HG03439 (cell line): ENCODE measurements around the gene FOXR1.
"Not testable (repeated sequence)": the region's sequence is repeated elsewhere in the genome, so short reads cannot be mapped to it uniquely, and the experiment has no call there.

Source experiments
- ATAC-seq: cut with Tn5 transposase; IDR thresholded peaks from one replicate; pipeline ENCODE4 v1.9.1; 2021; ENCODE audit warnings: mild to moderate bottlenecking, moderate library complexity; ENCODE audit not compliant: unreplicated experiment

FOXR1 gene

DNA sequence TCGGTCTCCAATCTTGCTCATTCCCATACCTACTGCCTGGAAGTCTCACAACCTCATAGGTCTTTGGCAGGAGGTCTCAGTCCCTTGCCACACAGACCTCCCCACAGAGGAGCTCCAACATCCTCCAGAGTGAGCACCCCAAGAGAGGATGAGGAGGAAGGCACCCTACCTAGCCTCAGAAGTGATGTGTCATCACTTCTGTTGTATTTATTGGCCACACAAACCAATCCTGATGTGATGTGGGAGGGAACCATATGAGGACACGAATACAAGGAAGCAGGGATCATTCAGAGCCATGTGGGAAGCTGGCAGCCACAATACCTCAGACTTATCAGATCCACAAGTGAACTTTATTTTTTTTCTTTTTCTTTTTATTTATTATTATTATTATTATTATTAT lies 24.5 kb upstream of the FOXR1 start:
- ATAC-seq, result no peak

DNA sequence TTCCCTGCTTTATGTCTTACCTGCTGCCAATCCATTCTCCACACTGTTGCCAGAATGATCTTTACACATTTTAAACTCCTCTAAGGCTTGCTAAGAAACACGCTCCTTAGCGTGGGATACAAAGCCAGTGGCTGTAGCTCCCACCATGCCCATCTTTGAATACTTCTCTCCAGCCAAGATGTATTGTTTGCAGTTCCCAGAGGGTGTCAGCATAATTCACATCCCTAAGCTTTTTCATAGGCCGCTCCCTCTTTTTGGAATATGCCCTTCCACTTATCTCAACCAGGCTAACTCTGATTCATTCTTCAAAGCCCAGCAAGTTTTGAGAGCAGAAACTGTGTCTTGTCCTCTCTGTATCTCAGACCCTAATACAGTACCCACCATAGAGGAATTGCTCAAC lies 23.6 kb upstream of the FOXR1 start:
- ATAC-seq, result no peak

DNA sequence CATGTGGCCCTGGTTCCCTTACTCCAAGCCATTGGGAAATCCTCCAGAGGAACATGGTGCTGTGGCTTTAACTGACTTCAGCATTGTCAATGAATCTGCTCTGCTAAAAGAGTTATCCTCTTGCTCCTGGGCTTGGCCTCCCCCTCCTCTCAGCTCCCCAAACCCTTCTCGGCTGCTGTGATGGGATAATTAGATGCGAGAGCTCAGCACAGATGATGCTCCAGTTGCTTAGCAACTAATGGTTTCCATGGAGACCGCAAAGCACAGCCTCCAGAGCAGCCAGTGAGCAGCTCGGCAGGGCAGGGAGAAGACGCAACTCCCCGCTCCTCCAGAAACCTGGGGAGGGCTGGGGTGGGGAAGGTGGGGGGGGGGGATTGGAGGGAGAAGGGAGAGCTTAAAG lies 18.3 kb upstream of the FOXR1 start:
- ATAC-seq, result no peak

DNA sequence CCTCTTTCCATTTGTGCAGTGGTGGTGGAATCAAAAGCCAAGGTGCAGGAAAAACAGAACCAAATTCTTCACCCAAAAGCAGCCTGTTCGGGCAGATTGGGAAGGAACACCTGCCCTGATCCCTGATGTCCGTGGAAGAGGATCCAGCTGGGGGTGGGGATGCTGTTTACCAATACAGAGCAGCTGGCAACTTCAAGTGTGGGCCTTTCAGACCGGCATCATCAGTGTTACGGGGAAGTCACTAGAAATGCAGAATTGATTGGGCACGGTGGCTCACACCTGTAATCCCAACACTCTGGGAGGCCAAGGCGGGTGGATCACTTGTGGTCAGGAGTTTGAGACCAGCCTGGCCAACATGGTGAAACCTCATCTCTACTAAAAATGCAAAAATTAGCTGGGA lies 17.6 kb upstream of the FOXR1 start:
- not testable (repeated sequence) for ATAC-seq

DNA sequence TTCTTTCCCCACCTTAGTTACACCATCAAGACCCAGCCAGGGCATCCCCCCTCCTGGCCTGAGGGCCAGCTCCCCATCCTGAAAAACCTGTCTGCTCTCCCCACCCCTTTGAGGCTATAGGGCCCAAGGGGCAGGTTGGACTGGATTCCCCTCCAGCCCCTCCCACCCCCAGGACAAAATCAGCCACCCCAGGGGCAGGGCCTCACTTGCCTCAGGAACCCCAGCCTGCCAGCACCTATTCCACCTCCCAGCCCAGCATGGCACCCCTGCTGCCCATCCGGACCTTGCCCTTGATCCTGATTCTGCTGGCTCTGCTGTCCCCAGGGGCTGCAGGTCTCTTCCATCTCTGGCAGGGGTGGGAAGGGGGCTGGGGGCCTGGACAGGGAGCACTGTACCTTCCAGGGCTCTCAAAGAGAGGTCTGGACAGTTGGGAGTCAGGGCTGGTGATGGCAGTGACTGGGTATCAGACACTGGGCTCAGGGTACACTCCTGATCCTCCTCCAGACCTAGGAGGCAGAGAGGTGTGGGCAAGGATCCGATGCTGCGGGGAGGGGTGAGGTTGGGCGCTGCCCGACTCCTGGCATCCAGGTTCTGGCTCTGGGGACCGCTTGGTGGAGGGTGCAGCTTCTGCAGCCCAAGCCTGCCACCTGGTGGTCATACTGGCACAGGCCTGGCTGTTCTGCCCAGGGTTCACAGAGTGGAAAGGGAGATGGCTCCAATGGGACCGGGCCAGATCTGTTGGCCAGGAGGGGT lies 15.3 kb upstream of the FOXR1 start, which contains the start of gene UPK2:
Gene UPK2 (plus strand): TSS at position 205 of the 753 bp plus-strand sequence. CDS start 53 bp downstream, at position 258.
- ATAC-seq, result peak; percentile 64

DNA sequence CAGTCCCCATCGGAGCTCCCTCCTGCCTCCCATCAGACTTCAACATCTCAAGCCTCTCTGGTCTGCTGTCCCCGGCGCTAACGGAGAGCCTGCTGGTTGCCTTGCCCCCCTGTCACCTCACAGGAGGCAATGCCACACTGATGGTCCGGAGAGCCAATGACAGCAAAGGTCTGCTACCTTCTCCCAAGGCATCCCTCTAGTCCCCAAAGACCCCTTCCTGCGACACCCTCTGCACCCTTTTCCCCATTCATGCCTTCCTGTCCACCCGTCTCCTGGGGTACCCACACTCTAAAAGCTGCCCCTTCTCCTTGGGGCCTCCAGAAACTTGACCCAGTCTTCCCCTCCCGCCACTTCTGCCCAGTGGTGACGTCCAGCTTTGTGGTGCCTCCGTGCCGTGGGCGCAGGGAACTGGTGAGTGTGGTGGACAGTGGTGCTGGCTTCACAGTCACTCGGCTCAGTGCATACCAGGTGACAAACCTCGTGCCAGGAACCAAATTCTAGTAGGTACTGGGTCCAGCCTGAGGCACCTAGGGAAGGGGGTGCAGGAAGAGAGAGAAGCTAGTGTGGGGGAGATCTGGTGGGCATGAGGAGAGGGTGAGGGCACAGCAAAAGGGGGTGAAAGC lies 14.6 kb upstream of the FOXR1 start:
- ATAC-seq, result no peak

DNA sequence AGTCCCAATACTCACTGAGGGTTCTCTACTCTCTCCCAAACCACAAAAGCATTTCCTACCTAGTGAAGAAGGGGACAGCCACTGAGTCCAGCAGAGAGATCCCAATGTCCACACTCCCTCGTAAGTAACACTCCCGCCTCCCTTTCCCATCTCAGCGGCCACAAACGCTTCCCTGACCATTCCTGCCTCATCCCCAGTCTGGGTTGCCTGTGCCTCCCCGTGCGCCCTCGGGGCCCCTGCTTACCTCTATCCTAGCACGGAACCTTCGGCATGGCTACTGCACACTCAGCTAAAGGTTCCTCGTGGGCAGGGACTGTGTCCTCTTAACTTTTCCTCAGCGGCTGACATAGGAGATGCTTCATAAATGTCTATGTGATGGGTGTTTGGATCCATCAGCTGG lies 14.0 kb upstream of the FOXR1 start:
- no peak for ATAC-seq

DNA sequence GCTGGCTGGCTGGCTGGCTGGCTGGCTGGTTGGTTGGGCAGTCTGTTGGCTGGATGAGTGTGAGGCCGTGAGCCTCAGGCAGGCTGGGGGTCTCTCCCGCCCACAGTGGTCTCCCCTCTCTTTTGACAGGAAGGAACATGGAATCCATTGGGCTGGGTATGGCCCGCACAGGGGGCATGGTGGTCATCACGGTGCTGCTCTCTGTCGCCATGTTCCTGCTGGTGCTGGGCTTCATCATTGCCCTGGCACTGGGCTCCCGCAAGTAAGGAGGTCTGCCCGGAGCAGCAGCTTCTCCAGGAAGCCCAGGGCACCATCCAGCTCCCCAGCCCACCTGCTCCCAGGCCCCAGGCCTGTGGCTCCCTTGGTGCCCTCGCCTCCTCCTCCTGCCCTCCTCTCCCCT lies 13.6 kb upstream of the FOXR1 start:
- no peak for ATAC-seq

DNA sequence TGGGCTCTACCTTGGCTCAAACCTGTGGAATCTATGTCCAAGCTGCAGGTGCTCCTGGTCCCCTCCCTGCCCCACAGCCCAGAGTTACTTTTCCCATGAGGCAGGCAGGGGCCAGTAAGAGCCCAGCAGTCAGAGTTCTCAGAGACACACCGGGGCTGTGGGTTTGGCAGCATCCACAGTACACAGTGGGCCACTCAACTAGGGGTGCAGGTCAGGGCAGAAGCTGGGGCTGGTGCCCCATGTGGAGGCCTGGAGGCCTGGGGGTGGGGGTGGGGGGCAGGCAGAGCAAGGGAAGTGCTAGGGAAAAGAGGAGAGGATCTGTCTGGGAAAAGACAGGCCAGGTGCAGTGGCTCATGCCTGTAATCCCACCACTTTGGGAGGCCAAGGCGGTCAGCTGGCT lies 13.0 kb upstream of the FOXR1 start:
- no peak for ATAC-seq

DNA sequence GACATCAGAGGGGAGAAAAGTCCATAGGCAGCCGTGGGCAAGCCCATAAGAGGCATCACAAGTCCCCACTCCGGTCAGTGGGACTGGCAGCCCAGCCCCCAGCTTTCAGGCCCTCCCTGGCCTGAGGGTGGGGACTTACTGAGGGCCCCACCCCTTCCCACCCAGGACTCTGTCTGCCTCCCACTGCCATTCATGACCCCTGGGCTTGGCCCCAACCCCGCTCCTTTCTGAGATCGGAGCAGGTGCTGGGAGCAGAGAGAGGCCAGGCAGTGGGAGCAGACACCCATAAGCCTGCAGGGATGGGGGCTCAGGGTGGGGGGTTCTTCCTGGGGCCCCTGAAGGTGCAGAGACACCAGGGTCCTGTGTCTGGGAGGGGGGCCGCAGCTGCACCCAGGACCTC lies 10.4 kb upstream of the FOXR1 start:
- ATAC-seq, result no peak

DNA sequence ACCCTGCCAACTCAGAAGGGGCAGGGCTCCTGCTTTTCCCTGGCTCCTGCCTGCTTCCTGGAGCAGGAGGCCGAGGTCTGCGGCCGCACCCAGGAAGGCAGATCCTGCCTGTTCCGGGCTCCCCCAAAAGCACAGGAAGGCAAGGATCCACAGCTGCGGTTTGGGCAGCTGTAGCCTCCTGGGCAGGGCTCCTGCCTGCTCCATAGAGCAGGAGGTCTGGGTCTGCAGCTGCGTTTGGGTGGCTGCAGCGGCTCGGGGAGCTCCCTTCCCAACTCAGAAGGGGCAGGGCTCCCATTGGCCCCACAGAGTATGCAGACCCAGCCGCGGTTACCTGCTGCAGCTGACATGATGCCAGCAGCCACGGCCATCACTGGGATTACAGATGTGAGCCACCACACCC lies 10.0 kb upstream of the FOXR1 start:
- no peak for ATAC-seq

DNA sequence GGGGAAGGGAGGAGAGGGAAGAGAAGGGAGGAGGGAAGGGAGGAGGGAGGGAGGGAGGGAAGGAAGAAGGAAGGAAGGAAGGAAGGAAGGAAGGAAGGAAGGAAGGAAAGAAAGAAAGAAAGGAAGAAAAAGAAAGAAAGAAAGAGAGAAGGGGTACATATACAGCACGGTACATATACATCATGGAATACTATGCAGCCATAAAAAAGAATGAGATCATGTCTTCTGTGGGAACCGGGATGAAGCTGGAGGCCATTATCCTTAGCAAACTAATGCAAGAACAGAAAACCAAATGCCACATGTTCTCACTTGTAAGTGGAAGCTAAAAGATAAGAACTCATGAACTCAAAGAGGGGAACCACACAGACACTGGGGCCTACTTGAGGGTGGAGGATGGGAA lies 2.1 kb upstream of the FOXR1 start:
- ATAC-seq, result not testable (repeated sequence)

DNA sequence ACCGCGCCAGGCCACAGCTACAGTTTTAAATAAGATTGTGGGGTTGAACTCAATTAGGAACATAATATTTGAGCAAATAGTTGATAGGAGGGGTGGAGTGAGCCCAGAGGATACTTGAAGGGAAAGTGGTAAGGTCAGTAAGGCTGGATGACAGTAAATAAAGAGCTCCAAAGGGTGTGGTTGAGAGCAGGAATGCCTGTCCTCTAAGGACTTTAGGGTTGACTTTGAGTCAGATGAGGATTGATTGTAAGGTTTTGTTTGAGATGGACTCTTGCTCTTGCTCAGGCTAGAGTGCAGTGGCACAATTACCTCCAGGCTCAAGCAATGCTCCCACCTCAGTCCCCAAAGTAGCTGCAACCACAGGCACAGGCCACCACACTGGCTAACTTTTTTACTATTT lies 2.4 kb downstream of the FOXR1 start:
- ATAC-seq, result no peak

DNA sequence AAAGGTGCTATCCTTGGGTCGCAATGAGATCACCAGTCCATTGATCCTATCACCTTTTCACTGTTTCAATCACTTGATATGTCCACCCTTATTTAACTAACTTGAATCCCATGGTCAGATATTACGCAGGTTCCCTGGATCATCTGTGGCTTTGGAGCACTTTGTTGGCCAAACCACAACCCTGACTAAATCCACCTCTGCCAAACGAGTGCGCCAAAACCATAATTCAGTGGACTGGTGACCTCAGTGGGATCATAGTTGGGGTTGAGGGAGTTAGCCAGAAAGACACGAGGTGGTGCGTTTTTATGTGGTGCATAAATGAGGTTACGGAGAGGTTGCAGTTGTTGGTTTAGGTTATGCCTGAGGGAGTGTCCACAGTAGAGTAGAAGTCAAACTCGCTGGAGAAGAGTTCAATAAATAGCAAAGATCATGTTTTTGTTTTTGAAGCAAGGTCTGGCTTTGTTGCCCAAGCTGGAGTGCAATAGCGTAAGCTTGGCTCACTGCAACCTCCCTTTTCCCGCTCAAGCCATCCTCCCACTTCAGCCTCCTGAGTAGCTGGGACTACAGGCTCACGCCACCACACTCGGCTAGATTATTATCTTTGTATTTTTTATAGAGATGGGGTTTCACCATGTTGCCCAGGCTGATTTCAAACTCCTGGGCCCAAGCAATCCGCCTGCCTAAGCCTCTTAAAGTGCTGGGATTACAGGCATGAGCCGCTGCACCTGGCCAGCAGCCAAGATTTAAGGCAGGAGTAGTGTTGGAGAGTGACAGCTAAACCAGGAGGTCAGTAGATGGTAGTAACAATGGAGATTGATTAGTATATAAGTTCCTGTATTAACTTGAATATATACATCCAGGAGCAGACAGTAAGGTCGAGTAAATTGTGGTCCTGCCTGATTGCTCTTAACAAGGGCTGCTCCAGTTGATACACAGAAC lies 4.5 kb downstream of the FOXR1 start:
- no peak for ATAC-seq

DNA sequence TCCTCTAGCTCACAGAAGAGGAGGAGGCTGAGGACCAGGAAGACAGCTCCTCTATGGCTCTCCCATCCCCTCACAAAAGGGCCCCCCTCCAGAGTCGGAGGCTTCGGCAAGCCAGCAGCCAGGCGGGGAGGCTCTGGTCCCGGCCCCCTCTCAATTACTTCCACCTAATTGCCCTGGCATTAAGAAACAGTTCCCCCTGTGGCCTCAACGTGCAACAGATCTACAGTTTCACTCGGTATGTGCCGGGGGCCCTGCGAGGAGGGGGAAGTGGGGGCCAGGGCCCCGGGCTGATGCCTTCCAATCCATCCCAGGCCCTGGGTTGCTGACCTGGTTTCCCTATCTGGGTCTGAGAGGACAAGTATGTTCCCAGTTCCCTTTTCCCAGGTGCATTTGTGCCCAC lies 7.9 kb downstream of the FOXR1 start:
- no peak for ATAC-seq

DNA sequence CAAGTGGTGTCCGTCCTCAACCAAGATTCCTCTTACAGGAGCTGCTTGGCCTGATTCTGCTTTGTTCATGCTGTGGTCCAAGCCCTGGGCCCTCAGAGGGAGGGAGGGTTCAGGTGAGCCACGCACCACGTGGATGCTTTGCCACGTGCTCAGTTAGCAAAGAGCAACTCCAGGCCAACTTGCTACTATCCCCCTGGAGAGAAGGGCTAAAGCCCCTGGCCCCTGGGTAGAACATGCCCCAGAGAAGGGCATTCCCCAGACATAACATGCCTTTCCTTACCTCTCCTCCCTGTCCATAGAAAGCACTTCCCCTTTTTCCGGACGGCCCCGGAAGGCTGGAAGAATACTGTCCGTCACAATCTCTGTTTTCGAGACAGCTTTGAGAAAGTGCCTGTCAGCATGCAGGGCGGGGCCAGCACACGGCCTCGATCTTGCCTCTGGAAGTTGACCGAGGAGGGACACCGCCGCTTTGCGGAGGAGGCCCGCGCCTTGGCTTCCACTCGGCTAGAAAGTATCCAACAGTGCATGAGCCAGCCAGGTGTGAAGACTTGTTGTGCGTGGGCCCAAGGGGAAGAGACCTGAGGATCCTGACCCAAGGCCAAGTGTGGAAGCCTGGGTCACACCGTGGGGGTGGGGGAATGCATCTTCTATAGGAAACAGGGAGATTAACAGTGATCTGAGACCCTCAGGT lies 8.8 kb downstream of the FOXR1 start:
- ATAC-seq, result no peak

DNA sequence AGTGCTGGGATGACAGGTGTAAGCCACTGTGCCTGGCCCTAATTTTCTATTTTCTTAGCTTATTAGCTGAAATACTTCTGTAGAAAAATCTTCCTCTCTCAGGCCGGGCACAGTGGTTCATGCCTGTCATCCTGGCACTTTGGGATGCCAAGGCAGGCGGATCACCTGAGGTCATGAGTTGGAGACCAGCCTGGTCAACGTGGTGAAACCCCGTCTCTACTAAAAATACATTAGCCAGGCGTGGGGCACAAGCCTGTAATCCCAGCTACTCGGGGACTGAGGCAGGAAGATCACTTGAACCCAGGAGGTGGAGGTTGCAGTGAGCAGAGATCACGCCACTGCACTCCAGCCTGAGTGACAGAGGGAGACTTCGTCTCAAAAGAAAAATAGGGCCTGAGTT lies 12.8 kb downstream of the FOXR1 start:
- not testable (repeated sequence) for ATAC-seq

DNA sequence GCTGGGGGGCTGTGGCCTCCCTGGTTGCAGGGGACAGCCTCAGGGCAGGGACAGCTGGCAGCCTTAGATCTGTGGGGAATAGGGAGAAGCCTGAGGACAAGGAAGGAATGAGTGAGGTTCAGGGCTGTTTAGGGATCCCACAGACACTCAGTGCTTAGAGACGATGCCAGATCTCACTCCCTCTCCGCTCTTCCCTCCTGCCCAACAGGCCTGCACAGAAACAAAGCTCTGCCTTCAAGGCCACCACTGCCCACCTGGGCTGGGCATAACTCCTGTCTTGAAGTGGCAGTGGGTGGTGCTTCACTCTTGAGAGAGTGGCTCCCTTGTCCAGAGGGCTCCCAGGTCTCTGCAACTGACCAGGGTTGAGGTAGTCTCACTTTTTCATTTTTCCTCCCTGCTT lies 13.3 kb downstream of the FOXR1 start:
- ATAC-seq, result no peak

DNA sequence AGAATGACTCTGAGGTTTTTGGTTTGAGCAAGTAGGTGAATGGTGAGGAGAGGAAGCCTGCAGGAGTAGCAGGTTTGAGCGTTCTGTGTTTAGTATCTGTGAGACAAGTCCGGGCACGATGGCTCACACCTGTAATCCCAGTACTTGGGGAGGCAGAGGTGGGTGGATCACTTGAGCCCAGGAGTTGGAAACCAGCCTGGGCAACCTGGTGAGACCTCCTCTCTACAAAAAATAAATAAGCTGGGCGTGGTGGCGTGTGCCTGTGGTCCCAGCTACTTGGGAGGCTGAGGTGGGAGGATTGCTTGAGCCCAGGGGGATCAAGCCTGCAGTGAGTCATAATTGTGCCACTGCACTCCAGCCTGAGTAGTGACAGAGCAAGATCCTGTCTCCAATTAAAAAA lies 16.7 kb downstream of the FOXR1 start:
- no peak for ATAC-seq

DNA sequence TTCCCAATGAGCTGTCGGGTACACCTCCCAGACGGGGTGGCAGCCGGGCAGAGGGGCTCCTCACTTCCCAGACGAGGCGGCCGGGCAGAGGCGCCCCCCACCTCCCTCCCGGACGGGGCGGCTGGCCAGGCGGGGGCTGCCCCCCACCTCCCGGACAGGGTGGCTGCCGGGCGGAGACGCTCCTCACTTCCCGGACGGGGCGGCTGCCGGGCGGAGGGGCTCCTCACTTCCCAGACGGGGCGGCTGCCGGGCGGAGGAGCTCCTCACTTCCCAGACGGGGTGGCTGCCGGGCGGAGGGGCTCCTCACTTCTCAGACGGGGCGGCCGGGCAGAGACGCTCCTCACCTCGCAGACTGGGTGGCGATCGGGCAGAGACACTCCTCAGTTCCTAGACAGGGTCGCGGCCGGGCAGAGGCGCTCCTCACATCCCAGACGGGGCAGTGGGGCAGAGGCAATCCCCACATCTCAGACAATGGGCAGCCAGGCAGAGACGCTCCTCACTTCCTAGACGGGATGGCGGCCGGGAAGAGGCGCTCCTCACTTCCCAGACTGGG lies 20.0 kb downstream of the FOXR1 start:
- not testable (repeated sequence) for ATAC-seq
